Inflammatory macrophage (primary cell): Measurements from ENCODE around the gene HVCN1.
"Not testable (repeated sequence)": the region's sequence is repeated elsewhere in the genome, so short reads cannot be mapped to it uniquely, and the experiment has no call there.

Source experiments
- DNase-seq, 2 donors: peaks; one replicate each; pipeline ENCODE4 v3.0.0-alpha.2; 2020 to 2022

The HVCN1 gene

DNA sequence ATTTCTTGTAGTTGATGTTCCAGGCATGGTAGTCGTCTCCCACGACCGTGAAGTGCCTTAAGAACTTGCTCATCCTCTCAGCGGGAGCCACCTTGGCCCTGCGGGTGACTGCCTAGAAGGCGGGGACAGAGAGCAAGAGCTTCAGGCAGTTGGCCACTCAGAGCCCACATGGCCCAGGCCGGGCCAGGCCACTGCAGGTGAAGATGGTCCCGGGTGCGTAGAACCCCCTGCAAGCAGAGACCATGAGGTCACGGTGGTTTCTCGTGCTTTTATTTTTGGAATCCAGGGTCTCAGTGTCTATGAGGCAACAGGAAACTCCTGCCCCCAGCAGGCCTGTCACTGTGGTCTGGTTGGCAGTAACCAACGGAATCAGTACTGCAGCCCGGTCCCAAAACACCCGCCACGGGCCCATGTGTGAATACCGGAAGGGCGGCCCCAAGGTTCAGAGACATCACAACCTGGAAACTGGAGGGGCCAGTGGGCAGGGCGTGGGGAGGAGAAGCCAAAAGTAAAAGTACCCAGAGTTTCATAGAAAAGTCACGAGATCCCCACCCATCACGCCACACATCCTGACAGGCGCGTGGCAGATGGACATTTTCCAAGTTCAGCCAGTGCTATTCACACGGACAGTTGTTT, 27.5 kb downstream of the HVCN1 start:
- DNase-seq = peak; percentile 73 to 83

DNA sequence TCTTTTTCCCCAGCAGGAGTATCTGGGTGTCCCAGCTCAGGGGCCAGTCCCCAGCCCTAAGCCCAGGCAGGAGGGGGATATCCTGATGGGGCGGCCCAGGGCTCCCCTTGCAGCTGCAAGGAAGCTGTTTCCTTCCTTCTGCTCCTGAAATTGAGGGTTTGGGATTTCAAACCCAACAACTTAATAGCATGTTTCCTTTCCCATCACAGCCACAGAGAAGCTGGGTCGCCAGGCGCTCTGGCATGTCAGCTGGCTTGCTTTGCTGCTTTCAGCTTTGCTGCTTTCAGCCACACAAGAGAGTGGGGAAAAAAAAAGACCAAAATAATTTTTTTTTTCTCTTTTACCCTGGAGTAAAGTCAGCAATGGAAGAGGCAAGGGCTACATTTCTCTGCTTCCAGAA, 30.0 kb downstream of the HVCN1 start:
- no peak for DNase-seq

DNA sequence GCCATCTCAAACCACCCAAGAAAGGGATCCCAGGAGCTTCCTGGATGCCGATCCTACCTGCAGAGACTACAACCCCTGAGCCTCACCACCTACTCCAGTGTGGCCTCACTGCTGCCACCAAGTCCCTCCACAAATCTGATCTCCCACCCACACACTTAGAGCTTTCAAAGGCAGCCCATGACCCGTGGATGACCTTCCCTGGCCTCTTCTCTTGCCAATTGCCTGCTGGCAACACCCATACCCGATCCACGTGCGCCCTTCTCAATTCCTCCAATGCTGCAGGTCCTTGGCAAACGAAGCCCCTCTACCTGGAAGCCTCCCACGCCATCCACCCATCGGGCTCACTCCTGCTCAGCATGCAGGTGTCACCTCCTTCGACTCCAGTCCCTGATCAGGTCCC, 30.7 kb downstream of the HVCN1 start:
- no peak for DNase-seq

DNA sequence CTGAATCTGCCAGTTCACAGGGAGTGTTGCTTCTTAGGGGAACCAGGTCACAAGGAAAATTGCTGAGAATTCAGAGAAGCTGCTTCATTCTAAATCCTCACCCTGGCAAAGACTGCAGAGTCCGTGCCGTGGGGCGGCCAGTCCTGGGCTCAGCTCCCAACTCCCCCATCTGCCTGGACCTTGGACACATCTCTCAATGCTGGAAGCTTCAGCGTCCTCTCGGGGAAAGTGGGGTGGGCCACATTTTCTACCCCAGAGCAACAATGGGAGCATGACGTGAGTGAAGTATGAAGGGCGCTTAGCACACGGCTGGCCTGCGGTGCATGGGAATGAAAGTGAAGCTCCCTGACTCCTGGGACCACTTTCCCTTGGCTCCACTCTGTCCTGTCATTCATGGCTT, 31.2 kb downstream of the HVCN1 start:
- no peak for DNase-seq

DNA sequence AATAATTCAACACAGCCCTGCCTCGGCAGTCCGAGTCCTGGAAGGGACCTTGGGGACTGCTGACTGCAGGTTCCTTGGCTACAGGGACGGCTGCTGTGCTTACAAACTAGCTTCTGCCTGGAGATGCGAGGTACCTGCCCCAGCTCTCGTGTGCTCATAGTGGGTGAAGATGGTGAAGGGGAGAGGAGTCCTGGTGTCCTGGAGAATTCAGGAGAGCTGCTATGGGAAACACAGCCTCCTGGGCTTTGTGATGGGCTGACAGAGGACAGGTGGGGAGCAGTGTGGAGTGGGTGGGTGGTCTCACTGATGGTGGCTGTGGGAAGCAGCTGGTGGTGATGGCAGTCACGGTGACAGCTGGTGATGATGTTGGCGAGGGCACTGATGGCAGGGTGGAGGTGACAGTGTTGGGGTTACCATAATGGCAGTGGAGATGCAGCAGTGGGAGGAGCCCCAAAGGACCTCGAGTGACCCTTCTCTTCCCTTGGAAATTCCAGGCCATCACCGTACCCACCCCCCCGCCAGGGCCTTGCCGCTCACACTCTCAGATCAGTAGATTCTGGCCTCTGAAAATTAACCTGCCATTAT, 32.8 kb downstream of the HVCN1 start:
- no peak for DNase-seq

DNA sequence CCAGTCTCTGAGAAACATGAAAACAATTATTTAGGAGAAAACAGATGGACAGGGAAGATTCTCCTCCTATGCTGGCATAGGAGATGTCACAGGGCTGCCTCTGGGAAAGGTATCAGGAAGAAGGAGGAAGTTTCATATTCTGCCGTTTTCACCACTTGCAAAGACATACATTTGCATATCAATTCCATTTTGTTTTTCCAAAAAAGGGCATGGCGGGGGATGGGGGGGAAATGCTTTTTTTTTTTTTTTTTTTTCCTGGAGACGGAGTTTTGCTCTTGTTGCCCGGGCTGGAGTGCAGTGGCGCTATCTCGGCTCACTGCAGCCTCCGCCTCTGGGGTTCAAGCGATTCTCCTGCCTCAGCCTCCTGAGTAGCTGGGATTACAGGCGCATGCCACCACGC, 34.7 kb downstream of the HVCN1 start:
- not testable (repeated sequence) for DNase-seq

DNA sequence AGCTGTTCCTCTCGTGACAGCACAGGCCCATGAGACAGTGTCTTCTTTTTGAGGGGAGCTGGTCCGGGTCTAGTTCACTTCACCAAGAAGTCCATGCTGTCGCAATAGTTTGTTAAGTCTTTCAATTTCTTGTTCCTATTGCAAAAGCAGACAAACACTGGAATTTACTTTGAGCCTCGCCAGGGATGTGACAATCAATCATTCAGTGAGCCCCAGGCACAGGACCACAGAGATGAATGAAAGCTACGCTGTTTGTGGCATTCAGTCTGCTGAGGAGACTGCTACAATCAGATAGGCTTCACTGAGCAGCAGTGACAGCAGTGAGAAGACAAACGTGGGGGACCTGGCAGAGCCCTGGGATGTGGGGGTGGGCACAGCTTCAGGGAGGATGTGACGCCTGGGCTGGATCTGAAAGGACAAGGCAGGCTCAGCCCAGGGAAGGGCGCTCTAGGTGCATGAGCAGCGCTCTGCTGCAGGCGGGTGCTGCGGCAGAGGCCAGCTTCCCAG, 39.5 kb downstream of the HVCN1 start:
- no peak for DNase-seq

DNA sequence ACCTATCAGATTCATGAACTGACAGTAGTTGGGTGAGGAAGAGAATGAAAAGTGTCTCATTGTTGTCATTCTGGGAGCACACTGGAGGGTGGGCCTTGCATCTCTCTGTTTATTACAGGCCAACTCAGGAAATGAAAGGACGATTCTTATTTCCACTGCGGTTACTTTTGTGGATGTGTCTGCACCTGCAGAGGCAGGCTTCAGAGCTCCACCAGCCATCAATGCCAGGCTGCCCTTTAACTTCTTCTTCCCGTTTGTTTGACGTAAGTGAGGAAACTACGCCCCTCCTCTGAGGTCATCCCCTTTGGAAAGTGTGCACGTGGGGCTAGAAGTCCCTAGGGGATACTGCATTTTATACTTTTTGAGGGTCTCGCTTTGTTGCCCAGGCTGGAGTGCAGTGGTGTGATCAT, 41.3 kb downstream of the HVCN1 start:
- peak; percentile 9 to 36 for DNase-seq

DNA sequence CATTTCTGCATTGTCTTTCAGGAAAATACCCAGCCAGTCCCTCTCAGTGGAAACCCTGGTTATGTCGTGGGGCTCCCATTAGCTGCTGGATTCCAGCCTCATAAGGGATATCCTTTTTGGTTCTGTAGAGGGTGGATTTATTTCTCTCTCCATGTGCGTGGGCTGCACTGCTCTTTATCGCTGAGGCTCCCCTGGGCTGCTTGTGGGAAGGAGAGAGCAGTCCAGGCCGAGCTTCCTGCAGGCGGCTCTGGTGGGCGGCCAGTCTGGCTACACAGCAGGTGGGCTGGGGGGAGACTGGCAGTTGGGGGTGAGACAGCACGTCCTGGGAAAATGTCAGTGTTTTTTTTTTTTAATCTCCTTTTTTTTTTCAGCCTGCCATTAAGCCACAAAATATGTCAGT, 47.4 kb downstream of the HVCN1 start:
- peak in 1 of 2 donors; percentile 34 for DNase-seq

DNA sequence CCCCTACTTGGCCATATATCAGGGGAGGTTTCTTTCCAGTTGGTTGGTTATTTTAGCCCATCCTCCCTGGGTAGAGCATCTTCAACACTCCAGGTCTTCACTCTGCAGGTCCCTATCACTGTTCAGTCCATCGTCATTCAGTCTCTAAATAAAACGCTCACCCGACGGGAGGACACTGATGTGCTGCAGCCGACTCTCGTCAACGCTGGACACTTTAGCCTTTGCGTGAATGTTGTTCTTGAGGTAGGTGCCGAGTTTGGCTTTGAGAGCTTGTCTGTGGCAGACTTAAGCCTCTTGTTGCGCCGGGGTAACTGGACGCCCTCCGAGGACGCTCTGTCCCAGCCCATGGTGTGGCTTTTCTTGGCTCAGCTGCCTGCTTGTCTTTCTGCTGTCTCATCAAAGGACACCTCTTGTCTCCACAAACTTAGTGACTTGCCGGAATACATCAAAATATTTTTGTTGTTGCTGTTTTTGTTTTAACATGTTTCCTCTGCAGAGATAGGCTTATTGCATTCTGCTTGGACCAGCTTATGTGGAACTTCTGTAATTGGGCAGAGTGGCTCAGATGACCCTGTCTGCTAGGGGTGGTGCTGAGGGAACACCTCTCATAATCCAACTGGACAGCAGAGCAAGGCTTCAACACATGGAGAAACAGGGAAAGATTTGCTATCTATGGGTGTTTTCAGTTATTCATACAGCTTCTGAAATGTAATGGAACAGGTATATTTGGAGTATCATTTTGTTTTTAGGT, 48.5 kb downstream of the HVCN1 start:
- DNase-seq = peak in 1 of 2 donors; percentile 10

DNA sequence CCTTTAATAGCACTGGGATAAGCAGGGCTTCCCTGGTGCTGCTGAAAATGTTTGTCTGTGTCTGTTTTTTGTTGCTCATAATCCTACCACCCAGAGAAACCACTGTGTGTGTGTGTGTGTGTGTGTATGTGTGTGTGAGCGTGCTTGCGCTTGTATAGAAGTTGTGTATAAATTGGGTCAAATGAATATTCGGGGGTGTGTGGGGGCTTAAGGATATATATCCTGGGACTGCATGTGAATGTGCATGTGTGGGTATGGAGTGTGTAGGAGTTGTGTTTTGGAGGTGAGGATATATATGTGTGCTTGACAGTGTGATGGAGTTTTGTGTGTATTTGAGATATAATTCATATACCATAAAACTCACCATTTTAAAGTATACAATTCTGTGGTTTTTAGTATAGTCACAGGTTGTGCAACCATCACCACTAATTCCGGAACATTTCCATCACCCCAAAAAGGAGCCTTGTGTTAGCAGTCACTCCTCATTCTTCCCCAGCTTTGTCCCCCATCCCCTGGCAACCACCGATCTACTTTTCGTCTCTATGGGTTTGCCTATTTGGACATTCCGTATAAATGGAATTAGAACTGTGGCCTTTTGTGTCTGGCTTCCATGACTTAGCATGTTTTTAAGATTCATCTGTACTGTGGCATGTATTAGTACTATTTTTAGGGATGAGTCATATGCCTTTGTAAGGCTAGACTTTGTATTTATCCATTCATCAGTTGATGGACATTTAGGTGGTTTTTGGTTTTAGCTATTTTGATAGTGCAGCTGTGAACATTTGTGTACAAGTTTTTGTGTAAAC, 49.4 kb downstream of the HVCN1 start:
- DNase-seq = peak; percentile 12 to 29

DNA sequence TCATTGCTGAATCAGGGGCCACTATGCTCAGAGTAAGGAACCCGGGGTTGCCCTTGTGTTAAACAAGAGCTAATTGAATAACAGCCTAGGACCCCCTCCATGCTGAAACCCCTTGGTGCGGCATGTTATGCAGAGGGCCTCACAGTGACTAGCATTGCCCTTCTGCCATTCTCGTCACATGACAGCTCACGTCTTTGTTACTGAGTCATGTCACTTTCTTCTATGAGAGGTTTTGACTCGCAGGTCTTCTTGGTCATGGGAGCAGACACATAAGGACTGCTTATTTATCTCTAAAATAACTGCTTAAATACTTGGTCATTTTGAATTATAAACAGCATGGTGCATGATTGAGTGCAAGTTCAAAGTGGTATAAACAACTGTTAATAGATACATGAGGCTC, 50.1 kb downstream of the HVCN1 start:
- no peak for DNase-seq

DNA sequence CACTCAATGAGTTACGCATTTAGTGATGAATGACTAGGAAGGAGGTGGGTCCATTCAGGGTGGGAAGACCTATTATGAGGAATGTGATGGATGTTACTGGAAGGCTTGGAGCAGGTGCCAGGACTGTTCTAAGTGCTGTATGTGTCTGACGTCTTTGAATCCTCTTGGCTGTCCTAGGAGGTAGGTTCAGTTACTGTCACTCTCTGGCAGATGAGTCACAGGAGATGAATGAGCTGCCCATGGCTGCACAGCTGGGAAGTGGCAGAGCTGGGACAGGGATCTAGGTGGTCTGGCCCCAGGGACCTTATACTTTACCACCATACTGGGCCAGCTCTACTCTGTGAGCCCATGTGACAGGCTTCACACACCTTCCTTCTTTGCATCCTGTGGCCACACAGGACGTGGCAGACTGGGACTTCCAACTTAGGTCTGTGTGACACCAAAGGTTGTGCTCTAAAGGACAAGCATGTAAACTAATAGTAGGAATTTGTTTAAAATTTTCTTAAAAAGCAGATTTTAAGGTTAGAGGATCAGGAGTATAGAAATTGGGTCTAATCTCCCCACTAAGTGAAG, 51.0 kb downstream of the HVCN1 start:
- no peak for DNase-seq

DNA sequence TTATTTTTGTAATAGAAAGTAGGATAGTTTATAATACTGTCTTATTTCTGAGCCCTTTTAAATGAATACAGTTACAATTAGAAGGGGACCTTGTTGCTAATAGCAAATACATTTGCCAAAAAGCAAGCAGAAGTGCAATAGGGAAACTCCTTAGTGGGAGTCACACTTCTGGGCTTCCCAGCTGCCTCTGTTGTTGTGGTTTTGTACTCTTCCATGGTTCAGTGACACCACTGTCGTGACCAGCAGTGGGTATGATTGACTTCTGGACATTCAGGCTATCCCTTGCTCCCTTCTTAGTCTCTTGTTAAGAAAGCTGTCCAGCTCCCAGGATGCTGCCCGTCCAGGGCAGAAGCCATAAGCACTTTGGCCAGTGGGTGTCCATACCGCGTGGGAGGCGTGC, 52.4 kb downstream of the HVCN1 start:
- DNase-seq = peak; percentile 55 to 79

DNA sequence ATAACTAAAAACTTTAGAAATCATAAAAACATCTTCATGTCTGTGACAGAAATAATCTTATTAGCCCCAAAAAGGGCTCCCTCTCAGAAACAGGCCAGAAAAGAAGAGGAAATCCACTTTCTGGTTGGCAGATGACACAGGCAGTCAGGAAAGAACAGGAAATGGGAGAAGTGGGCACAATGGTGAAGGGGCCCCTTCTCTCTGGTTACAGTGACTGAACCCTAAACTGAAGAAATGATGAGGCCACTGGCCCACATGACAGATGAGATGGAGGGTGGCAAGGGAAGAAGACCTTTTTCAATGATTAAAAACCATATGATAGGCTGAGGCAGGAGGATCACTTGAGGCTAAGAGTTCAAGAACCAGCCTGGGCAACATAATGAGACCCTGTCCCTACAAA, 53.9 kb downstream of the HVCN1 start:
- no peak for DNase-seq

DNA sequence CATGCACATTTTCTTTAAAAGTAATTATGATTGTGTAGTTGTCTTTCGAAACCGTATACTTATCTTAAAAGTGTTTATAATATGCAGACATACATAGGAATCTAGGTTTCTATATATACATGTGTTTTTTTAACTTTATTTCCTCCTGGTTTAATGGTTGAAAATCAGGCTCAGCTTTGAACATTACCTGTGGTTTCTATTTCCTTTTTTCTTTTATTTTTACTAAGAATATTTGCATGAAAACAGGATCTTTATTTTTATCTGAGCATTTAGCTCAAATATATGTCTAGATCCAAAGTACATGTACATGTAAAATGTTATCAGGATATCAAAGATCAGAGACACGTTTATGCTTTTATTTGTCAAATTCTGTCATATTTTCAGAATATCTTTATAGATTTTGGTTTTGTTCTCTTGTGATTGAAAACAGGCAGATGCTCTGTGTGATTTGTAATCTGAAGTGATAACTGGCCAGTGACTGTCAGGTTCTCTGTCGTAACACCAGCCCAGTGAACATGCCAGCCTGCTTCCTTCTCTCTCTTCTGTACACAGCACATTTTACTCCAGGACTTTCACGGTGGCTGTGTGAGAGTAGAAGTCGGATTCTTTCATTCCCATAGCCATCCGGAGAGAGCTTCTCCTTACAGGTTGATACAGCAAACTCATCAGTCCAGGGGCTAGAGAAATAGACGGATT, 61.3 kb downstream of the HVCN1 start:
- peak; percentile 38 to 43 for DNase-seq

DNA sequence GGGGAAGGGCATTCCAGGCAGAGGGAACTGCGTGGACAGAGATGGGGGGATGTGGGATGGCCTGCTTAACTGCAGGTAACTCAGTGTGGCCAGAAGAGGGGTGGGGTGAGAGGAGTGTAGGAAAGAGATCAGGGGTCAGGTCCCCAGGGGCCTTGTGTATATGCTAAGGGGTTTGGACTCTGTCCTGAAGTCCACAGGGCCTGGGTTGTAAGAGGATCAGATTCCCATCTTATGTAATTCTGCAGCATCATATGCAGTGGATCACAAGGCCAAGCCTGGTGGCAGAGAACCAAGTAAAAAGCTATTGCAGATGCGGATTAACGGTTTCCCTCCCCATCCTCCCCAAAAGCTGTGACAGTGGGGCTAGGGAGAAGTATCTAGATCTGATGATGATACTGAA, 66.3 kb downstream of the HVCN1 start:
- DNase-seq = no peak

DNA sequence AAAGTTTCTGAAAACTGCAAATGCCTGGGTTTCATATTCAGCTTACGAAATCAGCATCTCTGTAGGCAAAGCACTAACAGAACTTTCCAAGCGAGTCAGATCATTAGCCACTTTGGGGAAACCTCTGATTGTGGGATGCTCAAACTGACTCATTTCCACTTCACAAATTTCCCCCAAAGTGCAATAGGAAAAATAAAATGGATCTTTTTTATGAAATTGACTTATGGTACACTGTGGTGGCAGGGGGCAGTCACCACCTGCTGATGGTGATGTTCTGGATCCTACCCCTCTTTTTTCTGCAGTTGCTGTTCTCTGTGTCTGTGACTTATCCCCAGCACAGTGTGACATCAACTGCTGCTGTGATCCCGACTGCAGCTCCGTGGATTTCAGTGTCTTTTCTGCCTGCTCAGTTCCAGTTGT, 69.4 kb downstream of the HVCN1 start:
- DNase-seq = no peak

DNA sequence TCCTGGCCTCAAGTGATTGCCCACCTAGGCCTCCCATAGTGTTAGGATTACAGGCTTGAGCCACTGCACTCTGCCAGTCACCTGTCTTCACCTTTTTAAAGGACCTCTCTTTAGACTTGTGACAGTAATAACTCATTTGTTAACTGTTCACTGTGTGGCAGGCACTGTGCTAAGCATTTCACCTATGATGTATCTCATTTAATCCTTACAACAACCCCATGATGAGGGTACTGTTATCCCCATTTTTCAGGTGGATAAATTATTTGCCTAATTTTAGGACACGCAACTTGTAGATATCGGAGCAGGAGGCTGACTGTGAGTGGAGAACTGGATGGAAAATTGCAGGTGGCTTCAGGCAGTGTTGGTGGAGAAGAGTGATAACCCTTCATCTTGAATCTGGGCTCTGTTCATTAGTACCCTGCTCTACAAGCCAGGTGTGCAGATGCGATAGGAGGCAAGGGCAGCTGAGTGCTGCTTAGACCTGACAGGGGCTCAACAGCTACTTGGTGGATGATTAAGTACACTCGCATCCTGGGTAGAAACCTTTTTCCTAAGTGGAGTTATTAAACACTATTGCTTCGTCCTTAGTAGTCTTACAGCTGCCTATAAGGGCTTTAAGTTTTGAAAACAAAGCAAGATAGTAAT, 72.3 kb downstream of the HVCN1 start:
- DNase-seq = no peak

DNA sequence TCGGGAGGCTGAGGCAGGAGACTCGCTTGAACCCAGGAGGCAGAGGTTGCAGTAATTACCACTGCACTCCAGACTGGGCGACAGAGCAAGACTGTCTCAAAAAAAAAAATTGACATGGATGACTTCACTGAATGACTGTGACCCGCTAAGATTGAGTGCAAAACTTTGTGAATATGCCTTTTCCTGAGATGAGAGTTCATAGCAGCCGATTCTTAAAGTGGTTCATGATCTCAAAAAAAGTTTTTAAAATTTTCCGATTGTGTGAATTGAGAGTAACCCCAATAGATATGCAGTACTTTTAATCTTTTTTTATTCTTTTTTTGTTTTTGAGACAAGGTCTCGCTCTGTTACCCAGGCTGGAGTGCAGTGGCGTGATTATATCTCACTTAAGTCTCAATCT, 73.7 kb downstream of the HVCN1 start:
- no peak for DNase-seq
